Immature natural killer cell (primary cell): ENCODE data around the gene SH2D3C. TPM values are rescaled to one million over a fixed set of nuclear protein-coding genes. Genes with fewer than 3 reads are reported as not detected.
A peak's percentile ranks its signal among the peaks of the same experiment; 100 is the strongest.

Experiments used
- DNase-seq, 3 donors: peaks; one replicate each; pipeline ENCODE4 v3.0.0; 2022; ENCODE audit warnings: mixed read lengths in 1 of 3
- H3K27ac Mint-ChIP-seq, 6 donors: one replicate each; pipeline ENCODE4 v1.8.0; 2020; ENCODE audit warnings: mixed read lengths in 6 of 6, mild to moderate bottlenecking in 5 of 6, inconsistent platforms in 4 of 6, moderate library complexity in 3 of 6
- H3K27me3 Mint-ChIP-seq, 3 donors: one replicate each; pipeline ENCODE4 v1.8.0; 2020 to 2021; ENCODE audit warnings: low read depth in 3 of 3, mild to moderate bottlenecking in 3 of 3, mixed read lengths in 3 of 3, moderate library complexity in 3 of 3, inconsistent platforms in 1 of 3
- H3K36me3 Mint-ChIP-seq, 3 donors: one replicate each; pipeline ENCODE4 v1.8.0; 2020; ENCODE audit warnings: mixed read lengths in 3 of 3, inconsistent platforms in 2 of 3, mild to moderate bottlenecking in 2 of 3
- H3K4me1 Mint-ChIP-seq, 2 donors: one replicate each; pipeline ENCODE4 v1.8.0; 2020; ENCODE audit warnings: inconsistent platforms in 2 of 2, mild to moderate bottlenecking in 2 of 2, mixed read lengths in 2 of 2, moderate library complexity in 1 of 2
- H3K4me3 Mint-ChIP-seq, 5 donors: one replicate each; pipeline ENCODE4 v1.8.0; 2020; ENCODE audit warnings: mild to moderate bottlenecking in 5 of 5, mixed read lengths in 5 of 5, inconsistent platforms in 3 of 5, moderate library complexity in 3 of 5
- H3K9me3 Mint-ChIP-seq, 6 donors: one replicate each; pipeline ENCODE4 v1.8.0; 2020; ENCODE audit warnings: mild to moderate bottlenecking in 6 of 6, mixed read lengths in 6 of 6, inconsistent platforms in 4 of 6, moderate library complexity in 3 of 6
- polyA plus RNA-seq, 3 donors: library from polyadenylated mRNA; unstranded; fragments of 300-500 nt; fragmentation: Illumina TruSeq; gene quantifications; one replicate each; pipeline ENCODE4 v1.2.3, GENCODE V29; 2021

SH2D3C gene, protein sequence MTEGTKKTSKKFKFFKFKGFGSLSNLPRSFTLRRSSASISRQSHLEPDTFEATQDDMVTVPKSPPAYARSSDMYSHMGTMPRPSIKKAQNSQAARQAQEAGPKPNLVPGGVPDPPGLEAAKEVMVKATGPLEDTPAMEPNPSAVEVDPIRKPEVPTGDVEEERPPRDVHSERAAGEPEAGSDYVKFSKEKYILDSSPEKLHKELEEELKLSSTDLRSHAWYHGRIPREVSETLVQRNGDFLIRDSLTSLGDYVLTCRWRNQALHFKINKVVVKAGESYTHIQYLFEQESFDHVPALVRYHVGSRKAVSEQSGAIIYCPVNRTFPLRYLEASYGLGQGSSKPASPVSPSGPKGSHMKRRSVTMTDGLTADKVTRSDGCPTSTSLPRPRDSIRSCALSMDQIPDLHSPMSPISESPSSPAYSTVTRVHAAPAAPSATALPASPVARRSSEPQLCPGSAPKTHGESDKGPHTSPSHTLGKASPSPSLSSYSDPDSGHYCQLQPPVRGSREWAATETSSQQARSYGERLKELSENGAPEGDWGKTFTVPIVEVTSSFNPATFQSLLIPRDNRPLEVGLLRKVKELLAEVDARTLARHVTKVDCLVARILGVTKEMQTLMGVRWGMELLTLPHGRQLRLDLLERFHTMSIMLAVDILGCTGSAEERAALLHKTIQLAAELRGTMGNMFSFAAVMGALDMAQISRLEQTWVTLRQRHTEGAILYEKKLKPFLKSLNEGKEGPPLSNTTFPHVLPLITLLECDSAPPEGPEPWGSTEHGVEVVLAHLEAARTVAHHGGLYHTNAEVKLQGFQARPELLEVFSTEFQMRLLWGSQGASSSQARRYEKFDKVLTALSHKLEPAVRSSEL
- polyA plus RNA-seq, result 10 to 100 TPM; 16.9 to 86.2 (median 18.7) TPM

DNA sequence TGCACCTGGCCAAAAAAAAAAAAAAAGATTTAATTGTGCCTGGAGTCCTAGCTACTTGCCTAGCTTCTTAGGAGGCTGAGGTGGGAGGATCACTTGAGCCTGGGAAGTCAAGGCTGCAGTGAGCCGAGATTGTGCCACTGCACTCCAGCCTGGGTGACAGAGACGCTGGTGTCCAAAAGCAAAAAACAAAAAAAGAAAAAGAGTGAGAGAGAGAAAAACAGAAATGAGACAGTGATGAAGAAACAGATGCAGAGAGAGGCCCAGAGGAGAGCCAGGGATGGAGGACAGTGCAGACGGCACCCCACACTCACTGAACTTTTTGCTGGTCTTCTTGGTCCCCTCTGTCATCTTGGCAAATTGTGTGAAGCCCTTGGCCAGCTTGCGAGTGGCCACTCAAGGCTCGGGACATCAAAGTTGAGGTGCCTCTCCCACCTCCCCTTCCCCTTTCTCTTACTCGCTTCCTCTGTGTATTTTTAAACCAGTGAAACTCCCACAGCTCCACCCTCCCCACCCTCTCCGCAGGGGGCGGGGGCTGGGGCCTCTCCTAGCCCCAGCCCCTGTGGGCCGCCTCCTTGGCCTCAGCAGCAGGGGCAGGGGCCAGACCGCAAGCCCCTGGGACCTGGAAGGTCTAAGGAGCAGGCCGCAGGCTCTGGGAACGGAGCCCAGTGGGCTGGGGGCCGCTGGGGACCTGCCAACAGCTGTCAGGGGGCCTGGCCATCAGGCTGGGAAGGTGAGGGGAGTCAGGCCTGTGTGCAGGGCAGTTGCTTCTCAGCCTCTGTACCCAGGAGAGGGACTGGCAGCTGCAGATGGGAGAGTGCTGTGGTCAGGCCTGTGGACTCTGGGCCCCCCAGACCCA lies at the start of gene SH2D3C:
SH2D3C (minus strand) TSS at position 387 of the 856 bp plus-strand sequence; CDS start at position 348, 39 bp downstream.
- Mint-ChIP-seq H3K9me3 (no peaks in the 10 kb centered on the region), H3K27ac (peak within 1 kb of the TSS; percentile 93 to 100 (median 99)), H3K36me3 (peaks cover 5 to 10% (median 8%) of the 10 kb centered on the region in 3 donors), H3K4me3 (peak within 1 kb of the TSS; percentile 99 to 100 (median 100)), H3K27me3 (peaks cover 9 to 17% (median 11%) of the 10 kb centered on the region in 3 donors), H3K4me1 (peaks cover 74 to 81% of the 10 kb centered on the region in 2 donors)
- DNase-seq, result peak; percentile 40 to 44 (median 40)

DNA sequence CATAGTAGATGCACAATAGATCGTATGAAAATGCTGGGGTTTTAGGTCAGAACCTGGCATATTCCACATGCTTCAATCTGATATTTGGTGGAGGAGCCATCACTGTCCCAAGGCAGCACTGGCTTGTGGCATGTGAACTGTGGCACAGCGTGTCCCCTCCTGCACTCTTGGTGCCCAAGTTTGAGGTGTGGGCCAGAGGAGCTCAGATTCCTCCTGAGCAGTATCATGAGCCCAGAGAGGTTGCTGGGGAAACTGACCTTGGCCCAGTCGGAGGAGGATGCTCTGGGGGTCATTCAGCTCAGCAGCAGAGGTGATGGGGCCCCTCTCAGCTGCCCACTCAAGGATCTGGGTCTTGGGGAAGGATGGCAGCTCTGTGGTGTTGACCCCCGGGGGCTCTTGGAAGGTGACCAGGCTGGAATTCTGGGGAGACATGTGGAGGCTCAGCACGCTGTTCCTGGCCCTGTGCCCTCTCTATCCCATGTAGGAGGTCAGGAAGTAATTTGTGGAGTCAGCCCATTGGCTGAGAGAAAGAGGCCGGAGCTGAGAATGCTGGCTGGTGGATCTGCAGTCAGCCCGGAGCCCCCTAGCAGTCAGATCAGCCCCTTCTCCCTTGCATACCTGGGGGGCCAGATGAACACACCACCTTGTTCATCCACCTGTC lies 47.9 kb upstream of the SH2D3C start:
- peaks cover 0 to 4% (median 3%) of the 10 kb centered on the region in 3 donors for H3K36me3 Mint-ChIP-seq
- H3K4me1 Mint-ChIP-seq, result peaks cover 9 to 11% of the 10 kb centered on the region in 2 donors
- no peaks in the 10 kb centered on the region for H3K9me3 Mint-ChIP-seq
- H3K27me3 Mint-ChIP-seq, result peaks cover 0 to 3% (median 2%) of the 10 kb centered on the region in 3 donors
- DNase-seq, result no peak
- no peak overlapping the region for H3K4me3 Mint-ChIP-seq
- H3K27ac Mint-ChIP-seq, result peak overlapping the region in 3 of 6 donors; percentile 21 to 53 (median 34)

DNA sequence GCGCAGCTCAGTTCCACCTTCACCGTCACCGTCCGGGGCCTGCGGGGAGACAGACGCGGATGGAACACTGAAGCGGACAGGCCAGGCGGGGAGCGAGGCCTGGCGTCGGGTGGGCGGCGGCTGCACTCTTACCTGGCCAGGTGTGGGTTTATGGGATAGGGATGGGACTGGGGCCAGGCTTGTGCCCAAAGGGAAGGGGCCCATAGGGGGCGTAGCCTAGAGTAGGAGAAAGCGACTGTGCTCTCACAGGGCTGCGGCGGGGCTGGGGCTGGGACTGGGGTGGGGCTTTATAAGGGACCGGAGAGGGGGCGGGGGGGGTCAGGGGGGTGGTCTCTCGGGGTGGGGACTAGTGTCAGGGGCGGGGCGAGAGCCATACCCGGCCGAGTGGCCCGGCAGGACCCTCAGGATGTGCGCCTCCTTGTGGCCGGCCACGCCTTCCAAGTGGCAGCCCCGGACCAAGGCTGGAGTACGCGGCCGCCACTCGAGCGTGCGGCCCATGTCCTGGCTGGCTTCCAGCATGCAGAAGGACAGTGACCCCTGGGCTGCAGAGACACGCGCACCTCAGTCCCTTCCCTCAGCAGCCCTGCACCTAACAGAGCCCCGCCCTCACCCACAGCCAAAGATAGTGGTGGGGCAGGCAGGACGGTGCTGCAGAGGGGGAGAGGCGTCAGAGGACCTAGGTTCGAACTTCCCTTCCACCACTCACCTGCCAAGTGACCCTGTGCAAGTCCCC lies 47.0 kb upstream of the SH2D3C start:
- DNase-seq, result no peak
- no peak overlapping the region for H3K27ac Mint-ChIP-seq
- H3K9me3 Mint-ChIP-seq, result no peaks in the 10 kb centered on the region
- H3K4me1 Mint-ChIP-seq, result peaks cover 9 to 11% of the 10 kb centered on the region in 2 donors
- peaks cover 0 to 3% (median 2%) of the 10 kb centered on the region in 3 donors for H3K27me3 Mint-ChIP-seq
- H3K4me3 Mint-ChIP-seq, result no peak overlapping the region
- peaks cover 0 to 6% (median 0%) of the 10 kb centered on the region in 3 donors for H3K36me3 Mint-ChIP-seq

DNA sequence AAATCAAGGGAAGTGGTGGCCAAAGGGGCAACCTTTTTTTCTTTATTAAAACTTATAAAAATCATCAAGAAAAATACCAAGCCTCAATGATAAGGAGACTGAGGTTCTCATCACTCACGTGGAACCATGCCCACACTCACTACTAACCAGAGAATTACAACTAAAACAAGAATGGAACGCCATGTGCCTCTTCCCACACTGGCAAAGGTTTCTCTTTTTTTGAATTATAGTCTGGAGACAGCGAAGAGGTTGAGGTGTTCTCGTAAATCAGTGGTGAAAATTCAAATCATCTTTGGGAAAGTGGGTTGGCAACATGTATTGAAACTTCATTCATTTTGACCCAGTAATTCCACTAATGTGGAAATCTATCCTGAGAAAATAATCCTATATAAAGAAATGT lies 43.6 kb upstream of the SH2D3C start:
- peaks cover 0 to 15% (median 0%) of the 10 kb centered on the region in 3 donors for H3K36me3 Mint-ChIP-seq
- H3K27me3 Mint-ChIP-seq, result peaks cover 0 to 3% (median 1%) of the 10 kb centered on the region in 3 donors

DNA sequence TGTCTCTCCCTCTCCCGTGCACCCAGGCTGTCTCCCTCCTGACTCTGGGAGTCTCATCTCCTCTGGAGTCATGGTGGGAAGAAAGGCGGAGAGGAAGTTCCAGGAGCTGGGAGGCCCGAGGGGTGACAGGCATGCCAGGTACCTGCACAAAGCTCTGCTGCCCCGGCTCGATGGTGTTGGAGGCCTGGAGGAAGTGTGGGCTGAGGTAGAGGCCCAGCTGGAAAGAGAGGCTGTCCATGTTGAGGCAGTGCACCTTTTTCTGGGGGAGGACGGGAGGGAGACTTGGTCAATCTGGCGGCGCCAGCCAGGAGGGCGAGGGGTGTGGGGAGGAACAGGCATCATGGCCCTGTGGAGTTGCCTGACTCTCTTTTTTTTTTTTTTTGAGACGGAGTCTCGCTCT lies 40.1 kb upstream of the SH2D3C start:
- H3K36me3 Mint-ChIP-seq, result peaks cover 0 to 11% (median 0%) of the 10 kb centered on the region in 3 donors
- DNase-seq, result no peak
- H3K4me1 Mint-ChIP-seq, result peaks cover 0 to 2% of the 10 kb centered on the region in 2 donors
- H3K4me3 Mint-ChIP-seq, result no peak overlapping the region
- H3K27ac Mint-ChIP-seq, result peak overlapping the region in 1 of 6 donors; percentile 29
- H3K9me3 Mint-ChIP-seq, result no peaks in the 10 kb centered on the region
- H3K27me3 Mint-ChIP-seq, result peaks cover 0 to 1% (median 1%) of the 10 kb centered on the region in 3 donors

More for the DNA sequence above, 43.6 kb upstream of the SH2D3C start:
- Mint-ChIP-seq H3K4me1 (peaks cover 0 to 6% of the 10 kb centered on the region in 2 donors), H3K9me3 (no peaks in the 10 kb centered on the region), H3K4me3 (no peak overlapping the region), H3K27ac (peak overlapping the region in 2 of 6 donors; percentile 10 to 35)
- DNase-seq, result no peak

DNA sequence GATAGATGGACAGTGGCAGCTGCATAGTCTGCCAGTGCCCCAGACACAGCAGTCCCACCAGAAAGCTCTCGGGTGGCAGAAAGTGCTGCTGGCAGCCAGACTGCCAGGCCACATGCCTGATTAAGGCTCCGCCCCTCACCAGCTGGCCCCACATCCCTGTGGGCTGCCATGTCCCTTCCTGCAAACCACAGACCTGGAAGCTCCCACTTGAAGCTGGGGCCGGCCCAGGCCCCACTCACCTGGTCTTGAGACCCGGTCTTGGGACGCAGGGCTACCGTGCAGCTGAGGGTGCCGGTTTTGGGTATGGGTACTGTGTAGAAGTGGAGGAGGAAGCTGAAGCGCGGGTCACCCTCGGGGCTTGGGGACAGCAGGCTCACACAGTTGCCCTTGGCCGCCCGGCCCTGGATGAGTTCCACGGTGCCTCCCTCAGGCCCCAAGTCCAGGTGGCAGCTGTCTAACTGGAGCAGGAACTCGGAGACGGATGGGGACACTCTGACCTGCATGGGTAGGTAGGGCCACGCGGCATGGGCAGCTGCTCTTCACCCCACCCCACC lies 39.5 kb upstream of the SH2D3C start:
- Mint-ChIP-seq H3K27ac (peak overlapping the region in 2 of 6 donors; percentile 29 to 37), H3K4me3 (no peak overlapping the region), H3K27me3 (peaks cover 0 to 1% (median 1%) of the 10 kb centered on the region in 3 donors), H3K9me3 (no peaks in the 10 kb centered on the region), H3K36me3 (peaks cover 0 to 11% (median 0%) of the 10 kb centered on the region in 3 donors), H3K4me1 (peaks cover 0 to 2% of the 10 kb centered on the region in 2 donors)
- no peak for DNase-seq

DNA sequence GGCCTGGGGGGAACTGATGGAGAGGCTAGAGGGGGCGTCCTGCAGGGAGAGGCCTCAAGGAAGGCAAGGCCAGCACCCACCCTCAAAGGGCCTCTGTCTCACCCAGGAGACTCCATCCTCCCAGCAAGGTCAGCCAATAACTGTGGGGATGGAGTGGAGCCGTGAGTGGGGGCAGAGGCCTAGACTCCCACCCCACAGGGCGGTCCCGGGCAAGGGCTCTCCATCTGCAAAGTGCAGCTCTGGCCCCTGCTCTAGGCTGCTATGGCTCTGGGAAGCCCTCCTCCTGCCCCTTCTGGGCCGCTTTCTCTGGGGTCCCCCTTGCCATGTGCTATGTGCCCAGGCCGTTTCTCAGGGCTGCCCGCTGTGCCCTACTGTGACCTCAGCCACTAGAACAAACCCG lies 38.3 kb upstream of the SH2D3C start:
- no peak for DNase-seq
- H3K27ac Mint-ChIP-seq, result peak overlapping the region in 3 of 6 donors; percentile 28 to 58 (median 43)
- H3K4me3 Mint-ChIP-seq, result no peak overlapping the region
- H3K4me1 Mint-ChIP-seq, result peaks cover 0 to 2% of the 10 kb centered on the region in 2 donors
- peaks cover 0 to 1% (median 1%) of the 10 kb centered on the region in 3 donors for H3K27me3 Mint-ChIP-seq
- H3K9me3 Mint-ChIP-seq, result no peaks in the 10 kb centered on the region
- peaks cover 0 to 11% (median 0%) of the 10 kb centered on the region in 3 donors for H3K36me3 Mint-ChIP-seq

DNA sequence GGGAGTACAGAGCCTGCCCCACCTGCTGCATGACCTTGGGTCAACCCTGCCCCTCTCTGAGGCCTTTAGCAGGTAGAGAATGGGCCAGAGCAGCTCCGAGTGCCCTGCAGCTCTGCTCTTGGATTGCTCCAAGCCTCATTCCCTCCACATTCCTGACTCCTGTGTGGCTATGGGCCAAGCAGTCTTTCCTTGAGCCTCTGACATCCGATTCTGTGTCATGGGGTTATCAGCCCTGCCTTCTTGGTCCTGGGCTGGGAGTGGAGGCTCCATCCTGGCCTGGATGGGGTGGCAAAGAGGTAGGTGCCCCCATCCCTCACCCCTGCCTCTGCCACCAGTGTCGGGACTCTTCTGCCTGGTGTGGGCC lies 37.9 kb upstream of the SH2D3C start:
- Mint-ChIP-seq H3K4me1 (peaks cover 0 to 2% of the 10 kb centered on the region in 2 donors), H3K9me3 (no peaks in the 10 kb centered on the region), H3K27ac (peak overlapping the region in 1 of 6 donors; percentile 43), H3K27me3 (peaks cover 0 to 1% (median 1%) of the 10 kb centered on the region in 3 donors), H3K36me3 (peaks cover 0 to 11% (median 0%) of the 10 kb centered on the region in 3 donors), H3K4me3 (no peak overlapping the region)
- DNase-seq, result no peak

DNA sequence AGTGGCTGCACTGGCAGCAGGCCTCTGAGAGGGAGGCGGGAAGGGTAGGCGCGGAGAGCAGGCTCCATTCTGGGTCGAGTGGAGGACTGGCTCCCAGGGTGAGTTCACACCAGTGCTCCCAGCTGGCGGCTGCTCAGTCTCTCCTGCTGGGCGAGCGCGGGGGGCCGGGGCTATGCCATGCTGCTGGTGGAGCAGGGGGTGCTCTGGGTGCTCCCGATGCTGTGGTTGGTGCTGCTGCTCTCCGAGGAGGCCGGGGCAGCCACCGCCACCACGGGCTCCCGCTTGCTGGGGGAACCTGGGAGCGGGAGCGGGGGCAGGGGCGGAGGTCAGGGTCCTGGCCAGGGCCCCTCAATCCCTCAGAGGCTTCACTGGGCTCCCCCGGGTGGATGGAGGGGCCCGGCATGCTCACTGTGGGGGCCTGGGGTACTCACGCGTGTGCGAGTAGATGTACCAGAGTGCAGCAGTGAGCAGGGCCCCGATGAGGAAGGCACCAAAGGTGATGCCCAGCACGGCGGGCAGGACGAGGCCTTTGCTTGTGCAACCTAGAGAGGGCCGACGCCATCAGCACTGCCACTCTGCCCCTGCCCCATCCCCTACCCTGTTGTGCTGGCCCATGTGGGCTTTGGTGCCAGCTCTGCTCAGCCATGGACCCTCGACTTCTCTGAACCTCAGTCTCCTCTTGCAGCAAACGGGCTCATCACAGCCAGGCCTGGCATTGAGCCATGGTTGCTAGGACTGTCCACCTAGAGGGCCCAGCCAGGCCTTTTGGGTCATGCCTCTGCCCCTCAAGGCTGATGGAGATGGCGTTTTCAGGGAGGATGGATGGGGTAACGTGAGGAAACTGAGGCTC lies 37.3 kb upstream of the SH2D3C start:
- Mint-ChIP-seq H3K36me3 (peaks cover 0 to 8% (median 0%) of the 10 kb centered on the region in 3 donors), H3K4me3 (no peak overlapping the region), H3K4me1 (peaks cover 0 to 2% of the 10 kb centered on the region in 2 donors), H3K9me3 (no peaks in the 10 kb centered on the region), H3K27ac (no peak overlapping the region), H3K27me3 (peaks cover 0 to 1% (median 1%) of the 10 kb centered on the region in 3 donors)
- no peak for DNase-seq

DNA sequence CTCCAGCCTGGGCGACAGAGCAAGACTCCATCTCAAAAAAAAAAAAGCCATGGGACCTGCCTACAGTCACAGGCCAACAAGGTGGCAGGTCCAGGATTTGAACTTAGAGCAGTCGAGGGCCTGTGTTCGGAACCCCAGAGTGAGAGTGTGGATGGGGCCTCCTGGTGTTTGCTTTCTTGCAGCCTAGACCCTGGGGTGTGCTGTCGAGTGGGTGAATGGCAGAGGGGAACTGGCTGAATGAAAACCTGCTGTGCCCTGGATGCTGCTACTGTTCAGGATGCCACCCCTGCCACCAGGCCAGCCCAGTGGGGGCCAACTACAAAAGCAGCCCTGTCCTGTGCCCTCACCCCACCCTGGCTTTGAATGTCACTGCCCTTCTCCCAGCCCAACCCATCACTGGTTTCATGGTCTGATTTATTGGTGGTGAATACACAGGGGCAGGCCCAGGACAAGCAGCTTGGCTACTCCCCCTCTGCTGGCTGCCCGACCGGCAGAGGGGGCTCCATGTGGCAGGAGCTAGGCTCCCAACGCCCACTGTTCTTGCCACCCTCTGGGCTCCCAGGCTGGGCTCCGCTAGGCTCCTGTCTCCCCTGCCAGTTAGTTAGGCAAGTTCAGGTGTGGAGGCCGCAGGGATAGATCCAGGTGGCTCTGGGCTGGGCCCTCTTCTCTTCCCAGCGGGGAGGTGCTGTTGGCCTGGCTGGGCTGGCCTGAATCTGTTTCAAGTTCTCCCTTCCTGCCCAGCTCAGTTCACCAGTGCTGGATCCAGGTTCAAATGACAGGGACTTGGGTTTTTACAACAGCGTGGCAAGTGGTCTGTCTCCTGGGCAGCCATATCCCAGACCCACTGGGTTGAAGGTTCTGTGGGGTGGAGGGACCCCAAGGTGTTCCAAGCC lies 36.4 kb upstream of the SH2D3C start:
- no peaks in the 10 kb centered on the region for H3K9me3 Mint-ChIP-seq

More for the DNA sequence above, 36.4 kb upstream of the SH2D3C start:
- Mint-ChIP-seq H3K4me1 (peaks cover 0 to 2% of the 10 kb centered on the region in 2 donors), H3K36me3 (peaks cover 0 to 8% (median 0%) of the 10 kb centered on the region in 3 donors), H3K27me3 (peaks cover 0 to 3% (median 1%) of the 10 kb centered on the region in 3 donors), H3K4me3 (no peak overlapping the region), H3K27ac (no peak overlapping the region)
- no peak for DNase-seq
